ENCODE results near the gene ISCU. TPM values are rescaled to one million over a fixed set of nuclear protein-coding genes. Genes with fewer than 3 reads are reported as not detected.

The ISCU gene
- total RNA-seq, 1 donor from 2014 or later = 67.8 TPM

- Mint-ChIP-seq H3K36me3 (ENCODE audit: low read depth, unreplicated experiment) (peaks cover 5% of the 10 kb centered on the region), H3K27me3 (ENCODE audit: unreplicated experiment) (peaks cover 19% of the 10 kb centered on the region), H3K9me3 (ENCODE audit: unreplicated experiment) (no peaks in the 10 kb centered on the region), H3K4me3 (ENCODE audit: unreplicated experiment) (peak overlapping the region; percentile 31), H3K27ac (ENCODE audit: unreplicated experiment) (peak overlapping the region; percentile 75), H3K4me1 (ENCODE audit: unreplicated experiment) (peaks cover 38% of the 10 kb centered on the region)
- no peak for TF ChIP-seq CTCF (IDR thresholded peaks at IDR 0.05; ENCODE audit: unreplicated experiment)
- no peak for DNase-seq (ENCODE audit: low spot score)
These were observed 3.3 kb upstream of the ISCU start for GRCh38 chr12:108559007-108559655.

GRCh38 chr12:108559748-108560147, 2.6 kb upstream of the ISCU start:
- peak overlapping the region; percentile 100 for H3K27ac Mint-ChIP-seq (ENCODE audit: unreplicated experiment)
- DNase-seq (ENCODE audit: low spot score) = peak; percentile 23

GRCh38 chr12:108560321-108560721, 2.1 kb upstream of the ISCU start:
- DNase-seq (ENCODE audit: low spot score) = no peak

More at GRCh38 chr12:108559748-108560147, 2.6 kb upstream of the ISCU start:
- H3K27me3 Mint-ChIP-seq (ENCODE audit: unreplicated experiment) = peaks cover 19% of the 10 kb centered on the region
- TF ChIP-seq CTCF (IDR thresholded peaks at IDR 0.05; ENCODE audit: unreplicated experiment) = no peak
- peaks cover 5% of the 10 kb centered on the region for H3K36me3 Mint-ChIP-seq (ENCODE audit: low read depth, unreplicated experiment)
- peaks cover 37% of the 10 kb centered on the region for H3K4me1 Mint-ChIP-seq (ENCODE audit: unreplicated experiment)
- H3K9me3 Mint-ChIP-seq (ENCODE audit: unreplicated experiment) = no peaks in the 10 kb centered on the region
- H3K4me3 Mint-ChIP-seq (ENCODE audit: unreplicated experiment) = peak overlapping the region; percentile 100

GRCh38 chr12:108560752-108561719, 1.4 kb upstream of the ISCU start, which contains the start of gene SART3:
SART3 (minus strand) TSS chr12:108561173; CDS start chr12:108561154, 19 bp downstream.
- no peaks in the 10 kb centered on the region for H3K9me3 Mint-ChIP-seq (ENCODE audit: unreplicated experiment)
- peaks cover 19% of the 10 kb centered on the region for H3K27me3 Mint-ChIP-seq (ENCODE audit: unreplicated experiment)
- H3K4me3 Mint-ChIP-seq (ENCODE audit: unreplicated experiment) = peak within 1 kb of the TSS; percentile 100
- no peak for TF ChIP-seq CTCF (IDR thresholded peaks at IDR 0.05; ENCODE audit: unreplicated experiment)
- H3K36me3 Mint-ChIP-seq (ENCODE audit: low read depth, unreplicated experiment) = peaks cover 10% of the 10 kb centered on the region
- DNase-seq (ENCODE audit: low spot score) = peak; percentile 73
- peak within 1 kb of the TSS; percentile 100 for H3K27ac Mint-ChIP-seq (ENCODE audit: unreplicated experiment)
- H3K4me1 Mint-ChIP-seq (ENCODE audit: unreplicated experiment) = peaks cover 34% of the 10 kb centered on the region

More at GRCh38 chr12:108560321-108560721, 2.1 kb upstream of the ISCU start:
- no peaks in the 10 kb centered on the region for H3K9me3 Mint-ChIP-seq (ENCODE audit: unreplicated experiment)
- H3K27me3 Mint-ChIP-seq (ENCODE audit: unreplicated experiment) = peaks cover 19% of the 10 kb centered on the region
- peak overlapping the region; percentile 100 for H3K4me3 Mint-ChIP-seq (ENCODE audit: unreplicated experiment)
- H3K27ac Mint-ChIP-seq (ENCODE audit: unreplicated experiment) = peak overlapping the region; percentile 100
- TF ChIP-seq CTCF (IDR thresholded peaks at IDR 0.05; ENCODE audit: unreplicated experiment) = no peak
- peaks cover 5% of the 10 kb centered on the region for H3K36me3 Mint-ChIP-seq (ENCODE audit: low read depth, unreplicated experiment)
- H3K4me1 Mint-ChIP-seq (ENCODE audit: unreplicated experiment) = peaks cover 34% of the 10 kb centered on the region

Data from endothelial cell (in vitro differentiated cells).